Measurements from ENCODE around the gene GRB2. TPM values are rescaled to one million over a fixed set of nuclear protein-coding genes. Genes with fewer than 3 reads are reported as not detected.
A peak's percentile ranks its signal among the peaks of the same experiment; 100 is the strongest.

Gene GRB2
- polyA plus RNA-seq, 2 of the 4 experiments (the other 2 are of a cell fraction) = 91.4 to 91.9 TPM

- Histone ChIP-seq H3K4me3 (no peak overlapping the region), H3K9me3 (no peaks in the 10 kb centered on the region), H3K27ac (no peak overlapping the region), H3K4me2 (no peak overlapping the region), H3K4me1 (no peaks in the 10 kb centered on the region)
- POLR2A ChIA-PET = interaction anchor here (0.6 kb wide), 1 partner anchor 475 kb away, joined by 3 read pairs; no protein-coding TSS in a partner anchor
- no peak for DNase-seq (ENCODE audit: low read depth in 1 of 2, low spot score in 1 of 2)
- FAIRE-seq = no peak
- no peak for TF ChIP-seq RARB (CRISPR knock-in tag; IDR thresholded peaks at IDR 0.05)
- TF ChIP-seq KDM1A (IDR thresholded peaks at IDR 0.05; ENCODE audit: low read depth) = no peak
- no peak for TF ChIP-seq HOXA7 (CRISPR knock-in tag; IDR thresholded peaks at IDR 0.05)
- TF ChIP-seq NPAS2 (CRISPR knock-in tag; IDR thresholded peaks at IDR 0.05; ENCODE audit: borderline replicate concordance) = no peak
- TF ChIP-seq RNF2 (IDR thresholded peaks at IDR 0.05; ENCODE audit: borderline replicate concordance, low read depth) = no peak
- TF ChIP-seq HES2 (IDR thresholded peaks at IDR 0.05) = no peak
- no peak for ATAC-seq
- WGBS (ENCODE audit: missing lambda C conversion rate) = 96% methylated on average over 10 of the region's 10 CpGs
- CTCF ChIA-PET = interaction anchor here (0.5 to 17.1 kb wide), 7 partner anchors 13 to 91 kb away, joined by 3 to 272 read pairs (median 3); partner anchors contain the start of genes GRB2 and MIF4GD
These were observed 86.8 kb downstream of the GRB2 start for GRCh38 chr17:75318615-75319222.

GRCh38 chr17:75318211-75318610, 87.3 kb downstream of the GRB2 start:
- ChIA-PET POLR2A (interaction anchor here (0.6 kb wide), 1 partner anchor 476 kb away, joined by 3 read pairs; no protein-coding TSS in a partner anchor), CTCF (interaction anchor here (0.8 to 17.1 kb wide), 4 partner anchors 13 to 91 kb away, joined by 3 to 272 read pairs (median 4); partner anchors contain the start of genes GRB2 and MIF4GD)
- no peak overlapping the region for H3K4me2 ChIP-seq
- no peak overlapping the region for H3K27ac ChIP-seq
- FAIRE-seq (no peak), DNase-seq (ENCODE audit: low read depth in 1 of 2, low spot score in 1 of 2) (no peak), ATAC-seq (no peak)
- TF ChIP-seq HDAC2 (IDR thresholded peaks at IDR 0.05) (no peak), BHLHE40 (IDR thresholded peaks at IDR 0.05; ENCODE audit: low read depth, low read length) (no peak), HOXB13 (CRISPR knock-in tag; IDR thresholded peaks at IDR 0.05; ENCODE audit: low read depth) (no peak), ATOH8 (CRISPR knock-in tag; IDR thresholded peaks at IDR 0.05; ENCODE audit: low read depth) (no peak), RARB (CRISPR knock-in tag; IDR thresholded peaks at IDR 0.05) (no peak)
- no peaks in the 10 kb centered on the region for H3K4me1 ChIP-seq
- H3K9me3 ChIP-seq = no peaks in the 10 kb centered on the region
- WGBS (ENCODE audit: missing lambda C conversion rate) = 84% methylated on average over 10 of the region's 10 CpGs
- no peak overlapping the region for H3K4me3 ChIP-seq

- no peak overlapping the region for H3K27ac ChIP-seq
- WGBS (ENCODE audit: missing lambda C conversion rate) = 79% methylated on average over 11 of the region's 11 CpGs
- H3K4me3 ChIP-seq = no peak overlapping the region
- no peak overlapping the region for H3K4me2 ChIP-seq
- TF ChIP-seq ATOH8 (CRISPR knock-in tag; IDR thresholded peaks at IDR 0.05; ENCODE audit: low read depth) (no peak), NPAS2 (CRISPR knock-in tag; IDR thresholded peaks at IDR 0.05; ENCODE audit: borderline replicate concordance) (no peak), HEYL (CRISPR knock-in tag; IDR thresholded peaks at IDR 0.05) (no peak), POLR2AphosphoS2 (conservative IDR thresholded peaks at IDR 0.05; ENCODE audit: low read length) (no peak), SMC3 (IDR thresholded peaks at IDR 0.05) (no peak)
- no peak for DNase-seq (ENCODE audit: low read depth in 1 of 2, low spot score in 1 of 2)
- no peaks in the 10 kb centered on the region for H3K4me1 ChIP-seq
- no peak for FAIRE-seq
- peak in 1 of 2 experiments; percentile 24; a peak in 2 of 6 replicates for ATAC-seq
- CTCF ChIA-PET = interaction anchor here (0.8 to 17.1 kb wide), 6 partner anchors 9 to 92 kb away, joined by 3 to 272 read pairs (median 4); partner anchors contain the start of genes GRB2 and MIF4GD
- no peaks in the 10 kb centered on the region for H3K9me3 ChIP-seq
- POLR2A ChIA-PET = interaction anchor here (2.1 kb wide), 1 partner anchor 76 kb away, joined by 8 read pairs; no protein-coding TSS in a partner anchor
These were observed 87.8 kb downstream of the GRB2 start for GRCh38 chr17:75317671-75318070.

GRCh38 chr17:75316253-75316652, 89.2 kb downstream of the GRB2 start:
- Histone ChIP-seq H3K27ac (no peak overlapping the region), H3K9me3 (no peaks in the 10 kb centered on the region), H3K4me3 (no peak overlapping the region), H3K4me1 (no peaks in the 10 kb centered on the region), H3K4me2 (no peak overlapping the region)
- DNase-seq (ENCODE audit: low read depth in 1 of 2, low spot score in 1 of 2) (no peak), FAIRE-seq (no peak), ATAC-seq (peak; percentile 32 to 41; a peak in 3 of 6 replicates)
- CTCF ChIA-PET = interaction anchor here (0.6 to 17.1 kb wide), 9 partner anchors 15 to 317 kb away, joined by 3 to 272 read pairs (median 4); partner anchors contain the start of genes GRB2 and SMIM5
- POLR2A ChIA-PET = interaction anchor here (1.8 to 2.1 kb wide), 2 partner anchors 27 to 78 kb away, joined by 4 to 8 read pairs; partner anchors contain the start of gene SLC25A19
- 92% methylated on average over 5 of the region's 5 CpGs for WGBS (ENCODE audit: missing lambda C conversion rate)
- TF ChIP-seq HDAC2 (IDR thresholded peaks at IDR 0.05) (no peak), TFCP2L1 (CRISPR knock-in tag; IDR thresholded peaks at IDR 0.05) (no peak), MAX (IDR thresholded peaks at IDR 0.05) (no peak), PHF8 (IDR thresholded peaks at IDR 0.05; ENCODE audit: borderline replicate concordance, low read depth) (no peak), USF2 (IDR thresholded peaks at IDR 0.05) (no peak), CEBPB (IDR thresholded peaks at IDR 0.05) (no peak), RFX5 (IDR thresholded peaks at IDR 0.05) (no peak), PBX3 (IDR thresholded peaks at IDR 0.05) (no peak), EP300 (IDR thresholded peaks at IDR 0.05) (no peak), HMGXB4 (CRISPR knock-in tag; IDR thresholded peaks at IDR 0.05; ENCODE audit: borderline replicate concordance) (no peak), NFE2L2 (conservative IDR thresholded peaks at IDR 0.05; ENCODE audit: low read length) (no peak)
